Smooth muscle cell (in vitro differentiated cells): ENCODE data around the gene EHBP1. TPM values are rescaled to one million over a fixed set of nuclear protein-coding genes. Genes with fewer than 3 reads are reported as not detected.

Experiments
- DNase-seq: peaks from one replicate; lab custom pipeline; 2025; ENCODE audit not compliant: unreplicated experiment; lab: John Stamatoyannopoulos, UW
- H2AFZ ChIP-seq: fragments of 200-600 bp; sonication (generic); 2 replicates; pipeline ENCODE4 v1.6.0; 2016; ENCODE audit warnings: antibody characterized with exemption, low read depth, mild to moderate bottlenecking
- H3F3A ChIP-seq: fragments of 200-600 bp; sonication (generic); 2 replicates; pipeline ENCODE4 v1.6.0; 2017; ENCODE audit warnings: antibody characterized with exemption, low read depth
- H3K27ac ChIP-seq: fragments of 200-600 bp; sonication (generic); 2 replicates; pipeline ENCODE4 v1.5.1; 2016; ENCODE audit warnings: low read depth, mild to moderate bottlenecking
- H3K27me3 ChIP-seq: fragments of 200-600 bp; sonication (generic); 2 replicates; pipeline ENCODE4 v1.6.1; 2016; ENCODE audit warnings: low read depth, mild to moderate bottlenecking
- H3K36me3 ChIP-seq: fragments of 200-600 bp; sonication (generic); 2 replicates; pipeline ENCODE4 v1.5.1; 2016; ENCODE audit warnings: low read depth
- H3K4me1 ChIP-seq: fragments of 200-600 bp; sonication (generic); 2 replicates; pipeline ENCODE4 v1.5.1; 2016; ENCODE audit warnings: low read depth
- H3K4me2 ChIP-seq: fragments of 200-600 bp; sonication (generic); 2 replicates; pipeline ENCODE4 v1.6.0; 2016; ENCODE audit warnings: mild to moderate bottlenecking
- H3K4me3 ChIP-seq: fragments of 200-600 bp; sonication (generic); 2 replicates; pipeline ENCODE4 v1.5.1; 2016; ENCODE audit warnings: mild to moderate bottlenecking
- H3K79me2 ChIP-seq: fragments of 200-600 bp; sonication (generic); 2 replicates; pipeline ENCODE4 v1.6.0; 2016; ENCODE audit warnings: low read depth, mild to moderate bottlenecking
- H3K9ac ChIP-seq: fragments of 200-600 bp; sonication (generic); 2 replicates; pipeline ENCODE4 v1.6.0; 2016; ENCODE audit warnings: low read depth
- H3K9me3 ChIP-seq: fragments of 200-600 bp; sonication (generic); replicated peaks from 2 replicates; pipeline ENCODE4 v1.5.1; 2016; ENCODE audit warnings: low read depth
- H4K20me1 ChIP-seq: fragments of 200-600 bp; sonication (generic); 2 replicates; pipeline ENCODE4 v1.6.0; 2016; ENCODE audit warnings: low read depth
- CTCF ChIP-seq: fragments of 200-600 bp; sonication (generic); IDR thresholded peaks from 2 replicates; pipeline ENCODE4 v1.5.1; 2017; ENCODE audit warnings: borderline replicate concordance, mild to moderate bottlenecking, antibody characterized with exemption; ENCODE audit not compliant: insufficient read depth, poor library complexity, severe bottlenecking
- WGBS: methylation state at CpG from one replicate; pipeline ENCODE4 v1.1.7; 2016; ENCODE audit warnings: low lambda C conversion rate; 5-methylcytosine and 5-hydroxymethylcytosine counted together
- polyA plus RNA-seq: library from polyadenylated mRNA; unstranded; fragments of >200 nt; fragmentation: Nextera tagmentation; extraction: Ambion mirVana; gene quantifications from 2 replicates; pipeline ENCODE4 v1.2.1, GENCODE V29; 2016
- total RNA-seq: library from RNA; depleted of rRNA; stranded (reverse); fragments of >200 nt; gene quantifications from 2 replicates; pipeline ENCODE4 v1.2.3, GENCODE V29; 2014

Gene EHBP1
- total and polyA plus RNA-seq, 2 experiments from 2014 or later, result 9.3 to 45.9 TPM

- WGBS, result 5% methylated on average over 35 of the region's 35 CpGs
- Histone ChIP-seq H4K20me1 (peaks cover 9% of the 10 kb centered on the region), H3K4me3 (no peak overlapping the region), H3F3A (no peaks in the 10 kb centered on the region), H3K4me2 (peak overlapping the region; percentile 52), H3K79me2 (no peaks in the 10 kb centered on the region), H3K4me1 (peaks cover 51% of the 10 kb centered on the region), H3K27ac (no peak overlapping the region), H3K36me3 (no peaks in the 10 kb centered on the region), H3K9me3 (no peaks in the 10 kb centered on the region), H3K27me3 (peaks cover 100% of the 10 kb centered on the region), H2AFZ (no peak overlapping the region), H3K9ac (no peak overlapping the region)
- no peak for TF ChIP-seq CTCF
- DNase-seq, result no peak
Observed at GRCh38 chr2:63058144-63058920, 352.8 kb downstream of the EHBP1 start.

- Histone ChIP-seq H3K36me3 (no peaks in the 10 kb centered on the region), H4K20me1 (peaks cover 9% of the 10 kb centered on the region), H3K27me3 (peaks cover 100% of the 10 kb centered on the region), H3K9me3 (no peaks in the 10 kb centered on the region), H3K4me2 (peak overlapping the region; percentile 52), H2AFZ (no peak overlapping the region), H3F3A (no peaks in the 10 kb centered on the region), H3K27ac (no peak overlapping the region), H3K4me1 (peaks cover 51% of the 10 kb centered on the region), H3K4me3 (no peak overlapping the region), H3K79me2 (no peaks in the 10 kb centered on the region), H3K9ac (no peak overlapping the region)
- DNase-seq, result no peak
- TF ChIP-seq CTCF, result no peak
- 4% methylated on average over 65 of the region's 67 CpGs for WGBS
Observed at GRCh38 chr2:63058921-63059792, 353.6 kb downstream of the EHBP1 start.

GRCh38 chr2:63059793-63060471 lies 354.4 kb downstream of the EHBP1 start:
- Histone ChIP-seq H3K4me2 (peak overlapping the region; percentile 34), H4K20me1 (peaks cover 9% of the 10 kb centered on the region), H3F3A (no peaks in the 10 kb centered on the region), H3K36me3 (no peaks in the 10 kb centered on the region), H3K9ac (no peak overlapping the region), H3K27me3 (peaks cover 100% of the 10 kb centered on the region), H3K27ac (no peak overlapping the region), H3K9me3 (no peaks in the 10 kb centered on the region), H3K4me3 (no peak overlapping the region), H2AFZ (no peak overlapping the region), H3K79me2 (no peaks in the 10 kb centered on the region), H3K4me1 (peaks cover 51% of the 10 kb centered on the region)
- 7% methylated on average over 20 of the region's 39 CpGs for WGBS
- no peak for DNase-seq
- no peak for TF ChIP-seq CTCF
